HG03378 (cell line): ENCODE data around the gene NOSIP.
"Not testable (repeated sequence)": the region's sequence is repeated elsewhere in the genome, so short reads cannot be mapped to it uniquely, and the experiment has no call there.

Experiments used
- ATAC-seq: cut with Tn5 transposase; IDR thresholded peaks from one replicate; pipeline ENCODE4 v1.9.1; 2021; ENCODE audit warnings: mild to moderate bottlenecking, moderate library complexity; ENCODE audit not compliant: unreplicated experiment

Gene NOSIP, protein sequence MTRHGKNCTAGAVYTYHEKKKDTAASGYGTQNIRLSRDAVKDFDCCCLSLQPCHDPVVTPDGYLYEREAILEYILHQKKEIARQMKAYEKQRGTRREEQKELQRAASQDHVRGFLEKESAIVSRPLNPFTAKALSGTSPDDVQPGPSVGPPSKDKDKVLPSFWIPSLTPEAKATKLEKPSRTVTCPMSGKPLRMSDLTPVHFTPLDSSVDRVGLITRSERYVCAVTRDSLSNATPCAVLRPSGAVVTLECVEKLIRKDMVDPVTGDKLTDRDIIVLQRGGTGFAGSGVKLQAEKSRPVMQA

DNA sequence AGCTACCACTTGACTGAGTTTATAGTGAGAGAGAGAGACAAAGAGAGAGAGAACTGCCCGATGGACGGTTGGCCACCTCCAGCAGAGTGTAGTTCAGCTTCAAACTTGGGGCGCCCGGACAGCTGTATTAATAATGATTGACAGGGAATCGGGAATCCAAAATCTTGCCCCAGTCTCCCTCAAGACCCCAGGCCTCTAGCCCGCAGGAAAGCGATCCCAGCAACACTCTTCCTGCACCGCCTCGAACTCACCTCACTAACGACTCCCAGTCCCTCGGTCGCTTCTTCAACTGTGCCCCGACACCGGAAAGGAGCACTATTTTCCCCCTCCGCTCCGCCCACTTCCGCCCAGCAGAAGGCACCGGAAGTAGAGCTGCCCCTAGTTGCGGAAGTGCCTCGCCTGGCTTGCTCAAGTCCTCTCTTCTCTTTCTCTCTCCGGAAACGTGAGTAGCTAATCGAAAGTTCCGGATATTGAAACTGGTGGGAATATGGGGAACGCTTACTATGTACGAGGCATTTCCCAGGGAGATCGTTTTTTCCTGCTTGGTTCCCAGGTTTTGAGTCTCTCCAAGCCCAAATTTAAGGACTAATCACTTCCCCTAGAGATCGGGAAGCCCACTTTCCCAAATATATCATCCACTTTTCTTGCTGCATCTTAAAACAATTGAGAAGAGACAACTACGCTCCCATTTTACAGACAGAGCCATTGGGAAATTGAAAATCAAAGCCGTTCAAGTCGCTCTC lies at the start of gene NOSIP:
Gene NOSIP, minus strand, starts transcription at position 293 of the 743 bp plus-strand sequence. CDS start 19,865 bp downstream, outside the sequence.
- ATAC-seq = peak; percentile 62

DNA sequence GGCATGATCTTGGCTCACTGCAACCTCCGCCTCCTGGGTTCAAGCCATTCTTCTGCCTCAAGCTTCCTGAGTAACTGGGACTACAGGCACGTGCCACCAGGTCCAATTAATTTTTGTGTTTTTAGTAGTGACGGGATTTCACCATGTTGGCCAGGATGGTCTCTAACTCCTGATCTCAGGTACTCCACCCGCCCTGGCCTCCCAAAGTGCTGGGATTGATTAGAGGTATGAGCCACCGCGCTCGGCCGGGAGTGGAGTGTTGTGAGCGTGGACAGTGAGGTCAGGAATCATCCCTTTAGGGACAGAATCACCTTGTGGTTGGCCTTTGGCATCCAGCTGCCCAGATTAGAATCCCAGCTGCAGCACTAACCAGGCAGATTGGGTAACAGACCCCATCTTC lies 49.3 kb upstream of the NOSIP start:
- ATAC-seq = no peak

DNA sequence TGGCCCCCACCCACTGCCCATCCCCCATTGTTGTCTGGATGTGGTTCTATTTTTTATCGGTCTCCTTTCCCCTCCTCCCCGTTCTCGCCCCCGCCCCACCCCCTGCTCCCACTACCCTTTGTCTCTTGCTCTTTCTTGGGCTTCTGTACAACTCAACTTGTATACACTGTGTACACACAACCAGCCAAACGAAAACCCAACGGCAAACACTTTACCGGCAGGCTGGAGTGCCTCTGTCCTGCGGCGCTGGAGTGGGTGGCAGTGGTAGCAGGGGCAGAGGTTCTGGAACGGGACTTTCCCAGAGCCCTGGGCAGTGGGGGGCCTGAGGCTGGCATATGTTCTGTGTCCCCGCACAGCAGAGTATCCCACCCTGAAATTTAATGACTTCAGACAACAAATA lies 45.9 kb upstream of the NOSIP start:
- no peak for ATAC-seq

DNA sequence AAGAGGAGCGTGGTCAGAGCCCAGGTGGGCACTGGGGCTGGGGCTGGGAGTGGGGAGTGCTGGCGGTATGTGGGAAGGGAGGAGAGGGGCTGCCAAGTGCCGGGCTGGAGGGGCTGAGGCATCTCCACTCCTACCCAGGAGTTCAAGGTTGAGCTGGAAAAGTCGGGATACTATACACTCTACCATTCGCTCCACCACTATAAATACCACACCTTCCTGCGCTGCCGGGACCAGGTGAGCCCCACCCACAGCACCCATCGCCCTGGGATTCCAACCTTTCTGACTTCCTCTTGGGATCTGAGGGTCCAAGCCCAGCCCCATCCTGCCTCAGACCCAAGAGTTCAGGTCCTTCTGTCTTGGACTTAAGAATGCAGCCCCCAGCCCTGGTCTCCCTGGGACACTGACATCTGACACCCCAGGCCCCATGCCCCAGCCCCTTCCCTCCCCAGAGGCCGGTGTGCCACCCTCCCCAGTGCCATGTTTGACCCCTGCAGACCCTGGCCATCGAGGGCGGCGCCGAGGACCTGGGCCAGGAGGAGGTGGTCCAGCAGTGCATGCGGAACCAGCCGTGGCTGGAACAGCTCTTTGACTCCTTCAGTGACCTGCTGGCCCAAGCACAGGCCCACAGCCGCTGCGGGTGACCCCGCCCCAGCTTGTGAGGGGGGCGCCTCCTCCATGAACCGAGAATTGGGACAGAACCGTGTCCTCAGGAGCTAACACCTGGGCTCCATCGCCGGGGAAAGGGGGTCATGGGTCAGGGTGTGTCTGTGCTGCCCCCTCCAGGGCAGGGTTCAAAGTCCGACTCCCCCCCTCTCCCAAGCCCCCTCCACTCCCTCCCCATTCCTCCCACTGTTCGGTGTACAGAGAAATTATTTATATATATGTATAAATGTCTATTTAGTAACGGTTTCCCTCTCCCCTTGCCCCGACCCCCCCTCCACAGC lies 44.9 kb upstream of the NOSIP start:
- ATAC-seq = no peak

DNA sequence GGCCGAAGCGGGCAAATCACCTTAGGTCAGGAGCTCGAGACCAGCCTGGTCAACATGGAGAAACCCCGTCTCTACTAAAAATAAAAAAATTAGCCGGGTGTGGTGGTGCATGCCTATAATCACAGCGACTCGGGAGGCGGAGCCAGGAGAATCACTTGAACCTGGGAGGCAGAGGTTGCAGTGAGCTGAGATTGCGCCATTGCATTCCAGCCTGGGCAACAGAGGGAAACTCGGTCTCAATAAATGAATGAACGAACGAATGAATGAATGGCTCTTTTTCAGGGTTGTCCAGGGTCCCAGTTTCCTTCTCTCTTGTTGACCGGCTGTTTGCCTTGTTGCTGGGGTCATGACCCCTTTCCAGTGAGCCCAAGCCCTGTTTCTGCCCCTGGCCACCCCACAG lies 37.5 kb upstream of the NOSIP start:
- ATAC-seq = not testable (repeated sequence)

DNA sequence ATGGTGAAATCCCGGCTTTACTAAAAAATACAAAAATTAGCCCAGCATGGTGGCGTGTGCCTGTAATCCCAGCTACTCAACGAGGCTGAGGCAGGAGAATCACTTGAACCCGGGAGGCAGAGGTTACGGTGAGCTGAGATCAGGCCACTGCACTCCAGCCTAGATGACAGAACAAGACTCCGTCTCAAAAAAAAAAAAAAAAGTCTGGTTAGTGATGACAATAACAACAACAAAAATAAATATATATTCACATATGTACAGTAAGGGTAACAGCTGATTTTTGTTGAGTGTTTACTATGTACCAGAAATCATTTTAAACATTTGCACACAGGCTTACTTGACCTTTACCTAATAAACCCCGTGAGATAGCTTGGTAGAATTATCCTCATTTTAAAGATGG lies 36.6 kb upstream of the NOSIP start:
- no peak for ATAC-seq

DNA sequence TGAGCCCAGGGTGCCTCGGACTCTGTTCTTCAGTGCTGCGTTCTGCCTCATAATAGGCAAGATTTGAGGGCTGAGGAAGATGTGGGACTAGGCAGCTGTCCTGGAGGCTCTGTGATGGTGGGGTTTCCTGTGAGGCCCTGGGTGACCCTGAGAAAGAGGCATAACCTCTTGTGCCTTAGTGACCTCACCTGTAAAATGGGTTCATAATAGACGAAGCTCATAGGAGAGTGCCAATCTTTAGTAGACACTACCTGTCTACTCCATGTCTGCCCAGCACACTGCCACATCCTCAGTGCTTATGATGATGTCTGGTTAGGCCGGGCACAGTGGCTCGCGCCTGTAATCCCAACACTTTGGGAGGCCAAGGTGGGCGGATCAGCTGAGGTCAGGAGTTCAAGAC lies 36.2 kb upstream of the NOSIP start:
- no peak for ATAC-seq

DNA sequence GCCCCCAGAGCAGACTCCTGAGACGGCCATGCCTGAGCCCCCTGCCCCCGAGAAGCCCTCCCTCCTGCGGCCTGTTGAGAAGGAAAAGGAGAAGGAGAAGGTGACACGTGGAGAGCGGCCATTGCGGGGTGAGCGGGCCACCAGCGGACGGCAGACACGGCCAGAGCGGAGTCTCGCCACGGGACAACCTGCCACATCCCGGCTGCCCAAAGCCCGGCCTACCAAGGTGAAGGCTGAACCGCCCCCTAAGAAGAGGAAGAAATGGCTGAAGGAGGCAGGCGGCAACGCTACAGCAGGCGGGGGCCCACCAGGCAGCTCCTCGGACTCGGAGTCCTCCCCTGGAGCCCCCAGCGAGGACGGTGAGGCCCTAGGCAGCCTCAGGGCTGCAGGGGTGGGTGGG lies 35.5 kb upstream of the NOSIP start:
- no peak for ATAC-seq

DNA sequence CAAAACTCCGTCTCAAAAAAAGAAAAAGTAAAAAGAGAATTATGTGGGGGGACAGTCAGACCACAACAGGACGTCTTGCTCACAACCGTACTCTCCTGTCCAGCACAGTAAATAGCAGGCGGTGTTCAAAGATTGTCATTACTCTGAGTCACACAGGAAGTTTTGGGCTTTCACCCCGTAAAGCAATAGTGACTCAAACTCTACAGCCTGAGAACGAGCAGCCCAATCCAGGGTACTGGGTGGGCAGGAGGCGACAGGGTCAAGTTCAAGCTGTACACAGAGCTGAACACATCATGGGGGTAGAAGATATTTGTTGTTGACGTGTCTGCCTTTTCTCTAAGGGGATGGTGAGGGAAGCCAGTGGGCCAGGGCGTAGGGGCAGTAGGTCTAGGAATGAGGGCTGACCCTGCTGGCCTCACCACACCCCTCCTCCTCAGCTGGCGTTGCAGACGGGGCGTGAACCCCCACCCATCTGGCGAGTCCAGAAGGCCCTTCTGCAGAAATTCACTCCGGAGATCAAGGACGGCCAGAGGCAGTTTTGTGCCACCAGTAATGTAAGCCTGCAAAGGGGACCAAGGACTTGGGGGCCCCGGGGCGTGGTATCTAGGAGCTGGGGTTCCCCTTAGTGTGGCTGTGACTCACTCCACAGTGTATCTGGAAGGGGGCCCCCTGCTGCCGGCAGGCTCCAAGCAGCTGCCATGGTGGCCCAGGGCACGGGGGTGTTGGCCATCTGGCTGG lies 33.9 kb upstream of the NOSIP start:
- no peak for ATAC-seq

DNA sequence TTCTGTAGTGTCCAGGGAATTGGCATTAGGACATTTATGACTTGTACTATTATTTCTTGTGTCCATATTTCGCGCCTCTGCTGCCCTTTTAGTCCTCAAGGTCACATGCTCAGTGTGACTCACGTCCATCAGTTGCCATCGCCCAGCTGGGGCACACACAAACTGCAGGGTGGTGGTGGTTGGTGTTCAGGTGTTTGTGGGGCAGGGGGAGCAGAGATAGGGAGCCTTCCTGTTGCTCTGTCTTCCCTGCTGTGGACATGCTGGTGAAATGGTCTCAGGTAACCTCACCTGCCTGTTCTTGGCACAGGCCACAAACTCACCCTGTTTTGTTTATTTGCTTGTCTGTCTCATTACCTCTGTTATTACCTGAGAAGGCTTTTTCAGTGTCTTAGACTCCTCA lies 33.0 kb upstream of the NOSIP start:
- no peak for ATAC-seq

DNA sequence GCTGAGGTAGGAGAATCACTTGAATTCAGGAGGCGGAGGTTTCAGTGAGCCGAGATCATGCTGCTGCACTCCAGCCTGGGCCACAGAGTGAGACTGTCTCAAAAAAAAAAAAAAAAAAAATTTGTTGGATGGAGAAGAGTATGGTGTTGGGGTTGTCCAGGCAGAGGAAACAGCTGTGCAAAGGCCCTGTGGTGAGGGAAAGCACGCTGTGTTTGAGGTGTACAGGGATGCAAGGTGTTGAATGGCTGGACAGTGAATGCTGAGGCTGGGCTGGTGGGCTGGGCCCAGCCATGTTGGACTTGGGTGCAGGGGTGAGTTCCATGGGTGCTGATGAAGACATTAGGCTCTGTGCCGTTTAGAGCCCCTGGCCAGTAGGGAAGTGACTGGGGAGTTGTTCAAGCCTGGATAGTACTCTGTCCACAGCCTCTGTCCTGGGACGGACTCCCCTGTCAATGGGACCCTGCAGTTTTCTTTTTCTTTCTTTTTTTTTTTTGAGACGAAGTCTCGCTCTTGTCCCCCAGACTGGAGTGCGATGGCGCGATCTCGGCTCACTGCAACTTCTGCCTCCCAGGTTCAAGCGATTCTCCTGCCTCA lies 29.2 kb upstream of the NOSIP start:
- ATAC-seq = no peak

DNA sequence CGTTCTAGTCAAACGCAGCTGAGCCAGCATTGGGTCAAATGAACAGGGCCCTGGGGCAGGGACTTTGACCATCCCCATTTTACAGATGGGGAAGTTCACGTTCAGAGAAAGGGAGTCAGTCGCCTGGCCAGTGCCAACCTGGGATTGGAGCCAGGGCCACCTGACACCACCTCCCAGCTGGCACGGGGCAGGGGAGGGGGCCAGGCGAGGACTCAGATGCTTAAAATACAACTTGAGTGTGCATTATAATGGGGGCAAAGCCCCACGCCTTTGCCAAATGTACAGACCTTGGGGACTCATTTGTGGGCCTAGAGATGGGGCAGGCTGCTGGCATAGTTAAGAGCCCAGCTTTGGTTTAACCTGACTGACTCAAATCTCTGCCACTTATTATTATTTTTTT lies 25.2 kb upstream of the NOSIP start:
- no peak for ATAC-seq

DNA sequence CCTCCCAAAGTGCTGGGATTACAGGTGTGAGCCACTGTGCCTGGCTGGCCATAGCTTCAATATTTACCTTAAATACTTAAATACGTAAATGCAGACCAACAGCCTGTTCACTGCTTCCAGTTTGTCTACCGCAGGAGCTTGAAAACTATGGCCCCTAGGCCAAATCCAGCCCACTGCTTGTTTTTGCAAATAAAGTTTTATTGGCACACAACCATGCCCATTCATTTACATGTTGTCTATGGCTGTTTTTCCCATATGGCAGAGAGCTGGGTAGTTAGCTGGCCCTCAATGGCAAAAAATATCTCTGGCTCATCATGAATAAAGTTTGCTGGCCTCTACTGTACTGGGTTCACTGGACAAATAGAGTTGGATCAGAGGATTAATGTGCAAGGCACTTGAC lies 22.4 kb upstream of the NOSIP start:
- no peak for ATAC-seq

DNA sequence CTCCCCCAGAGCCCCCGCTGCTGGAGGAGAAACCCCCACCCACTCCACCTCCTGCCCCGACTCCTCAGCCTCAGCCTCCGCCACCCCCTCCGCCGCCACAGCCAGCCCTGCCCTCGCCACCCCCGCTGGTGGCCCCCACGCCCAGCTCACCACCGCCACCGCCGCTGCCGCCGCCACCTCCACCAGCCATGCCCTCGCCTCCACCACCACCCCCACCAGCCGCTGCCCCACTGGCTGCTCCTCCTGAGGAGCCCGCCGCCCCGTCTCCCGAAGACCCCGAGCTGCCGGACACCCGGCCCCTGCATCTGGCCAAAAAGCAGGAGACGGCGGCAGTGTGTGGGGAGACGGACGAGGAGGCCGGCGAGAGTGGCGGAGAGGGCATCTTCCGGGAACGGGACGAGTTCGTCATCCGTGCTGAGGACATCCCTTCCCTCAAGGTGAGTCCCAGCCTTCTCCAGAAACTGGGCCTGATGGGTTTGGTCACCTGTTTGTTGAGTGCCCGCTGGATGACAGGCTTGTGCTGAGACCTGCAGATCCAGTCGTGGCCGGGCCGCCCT lies 21.2 kb upstream of the NOSIP start:
- no peak for ATAC-seq

DNA sequence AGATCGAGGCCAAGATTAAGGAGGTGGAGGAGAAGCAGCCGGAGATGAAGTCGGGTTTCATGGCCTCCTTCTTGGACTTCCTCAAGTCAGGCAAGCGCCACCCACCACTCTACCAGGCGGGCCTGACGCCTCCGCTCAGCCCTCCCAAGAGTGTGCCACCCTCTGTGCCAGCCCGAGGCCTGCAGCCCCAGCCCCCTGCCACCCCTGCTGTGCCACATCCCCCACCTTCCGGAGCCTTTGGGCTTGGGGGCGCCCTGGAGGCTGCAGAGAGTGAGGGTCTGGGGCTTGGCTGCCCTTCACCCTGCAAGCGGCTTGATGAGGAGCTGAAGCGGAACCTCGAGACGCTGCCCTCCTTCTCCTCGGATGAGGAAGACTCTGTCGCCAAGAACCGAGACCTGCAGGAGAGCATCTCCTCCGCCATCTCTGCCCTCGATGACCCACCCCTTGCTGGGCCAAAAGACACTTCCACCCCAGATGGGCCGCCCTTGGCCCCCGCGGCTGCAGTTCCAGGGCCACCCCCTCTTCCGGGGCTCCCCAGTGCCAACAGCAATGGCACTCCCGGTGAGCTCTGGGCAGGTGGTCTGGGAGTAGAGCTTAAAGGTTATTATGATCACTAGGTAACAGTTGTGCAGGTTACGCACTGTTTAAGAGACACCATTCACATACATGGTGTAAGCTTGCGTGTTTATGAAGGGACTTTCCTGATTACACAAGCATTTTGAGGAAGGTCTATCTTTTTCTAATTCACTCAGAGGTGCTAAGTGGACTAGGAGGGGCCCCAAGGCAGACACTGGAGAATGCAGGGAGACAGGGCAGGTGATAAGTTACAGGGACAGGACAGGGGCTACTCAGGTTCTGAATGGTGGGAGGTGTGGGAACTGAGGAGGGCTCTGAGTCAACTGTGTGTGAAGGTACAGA lies 19.3 kb upstream of the NOSIP start:
- ATAC-seq = no peak

DNA sequence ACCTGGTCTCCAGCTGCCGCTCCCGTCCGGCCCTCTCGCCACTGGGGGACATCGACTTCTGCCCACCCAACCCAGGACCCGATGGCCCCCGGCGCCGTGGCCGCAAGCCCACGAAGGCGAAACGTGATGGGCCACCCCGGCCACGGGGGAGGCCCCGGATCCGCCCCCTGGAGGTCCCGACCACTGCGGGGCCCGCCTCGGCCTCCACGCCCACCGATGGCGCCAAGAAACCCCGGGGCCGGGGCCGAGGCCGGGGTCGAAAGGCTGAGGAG lies 17.3 kb upstream of the NOSIP start:
- ATAC-seq = no peak

DNA sequence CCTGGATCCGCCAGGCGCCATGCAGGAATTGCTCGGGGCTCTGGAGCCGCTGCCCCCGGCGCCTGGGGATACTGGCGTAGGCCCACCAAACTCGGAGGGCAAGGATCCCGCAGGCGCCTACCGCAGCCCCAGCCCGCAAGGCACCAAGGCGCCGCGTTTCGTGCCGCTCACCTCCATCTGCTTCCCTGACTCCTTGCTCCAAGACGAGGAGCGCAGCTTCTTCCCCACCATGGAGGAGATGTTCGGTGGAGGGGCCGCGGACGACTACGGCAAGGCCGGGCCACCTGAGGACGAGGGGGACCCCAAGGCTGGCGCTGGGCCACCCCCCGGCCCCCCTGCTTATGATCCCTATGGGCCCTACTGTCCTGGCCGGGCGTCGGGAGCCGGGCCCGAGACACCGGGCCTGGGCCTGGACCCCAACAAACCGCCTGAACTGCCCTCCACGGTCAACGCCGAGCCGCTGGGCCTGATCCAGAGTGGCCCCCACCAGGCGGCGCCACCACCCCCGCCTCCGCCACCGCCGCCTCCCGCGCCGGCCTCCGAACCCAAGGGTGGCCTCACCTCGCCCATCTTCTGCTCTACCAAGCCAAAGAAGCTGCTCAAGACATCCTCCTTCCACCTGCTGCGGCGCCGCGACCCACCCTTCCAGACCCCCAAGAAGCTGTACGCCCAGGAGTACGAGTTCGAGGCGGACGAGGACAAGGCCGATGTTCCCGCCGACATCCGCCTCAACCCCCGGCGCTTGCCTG lies 16.8 kb upstream of the NOSIP start:
- ATAC-seq = no peak

DNA sequence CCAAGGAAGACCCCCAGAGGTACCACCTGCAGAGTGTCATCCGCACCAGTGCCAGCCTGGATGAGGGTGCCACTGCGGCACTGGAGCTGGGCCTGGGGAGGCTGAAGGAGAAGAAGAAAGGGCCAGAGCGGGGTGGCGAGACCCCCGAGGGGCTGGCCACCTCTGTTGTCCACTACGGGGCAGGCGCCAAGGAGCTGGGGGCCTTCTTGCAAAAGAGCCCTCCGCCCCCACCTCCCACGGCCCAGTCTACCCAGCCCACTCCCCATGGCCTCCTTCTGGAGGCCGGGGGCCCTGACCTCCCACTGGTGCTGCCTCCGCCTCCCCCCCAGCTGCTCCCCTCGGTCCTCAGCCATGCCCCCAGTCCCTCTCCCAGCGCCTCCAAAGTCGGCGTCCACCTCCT lies 16.1 kb upstream of the NOSIP start:
- ATAC-seq = no peak
